Fibroblast of lung (primary cell): Measurements from ENCODE around the gene GRIN3A. TPM values are rescaled to one million over a fixed set of nuclear protein-coding genes. Genes with fewer than 3 reads are reported as not detected.

Experiments used
- DNase-seq, 2 donors: peaks; one replicate each; pipeline versions ENCODE4 v3.0.0 to v3.0.0-alpha.2; 2010; ENCODE audit warnings: low read depth in 2 of 2
- H2AFZ ChIP-seq: 2 replicates; pipeline ENCODE4 v1.5.1; 2012; ENCODE audit warnings: low read length, control low read depth, inconsistent platforms
- H3K27ac ChIP-seq: 2 replicates; pipeline ENCODE4 v1.5.1; 2011; ENCODE audit warnings: low read length, control low read depth; ENCODE audit not compliant: insufficient read depth
- H3K27me3 ChIP-seq: 2 replicates; pipeline ENCODE4 v1.5.1; 2011; ENCODE audit warnings: mild to moderate bottlenecking, low read length; ENCODE audit not compliant: control insufficient read depth, insufficient read depth
- H3K36me3 ChIP-seq: 2 replicates; pipeline ENCODE4 v1.5.1; 2011; ENCODE audit warnings: low read length; ENCODE audit not compliant: control insufficient read depth, insufficient read depth
- H3K4me1 ChIP-seq: 2 replicates; pipeline ENCODE4 v1.5.1; 2011; ENCODE audit warnings: low read length; ENCODE audit not compliant: control insufficient read depth, insufficient read depth; ENCODE audit errors: extremely low read depth
- H3K4me2 ChIP-seq: 2 replicates; pipeline ENCODE4 v1.5.1; 2011; ENCODE audit warnings: low read length, control low read depth; ENCODE audit not compliant: insufficient read depth; ENCODE audit errors: extremely low read depth
- H3K4me3 ChIP-seq, 4 experiments: fragments of 200-600 bp in 1 of 4; sonication (generic) in 1 of 4; replicated peaks in 1 of 4; 2 replicates each; pipeline ENCODE4 v1.5.1; 2011 to 2016; ENCODE audit warnings: low read length in 4 of 4, low read depth in 3 of 4, mild to moderate bottlenecking in 3 of 4, control low read depth in 2 of 4, inconsistent platforms in 1 of 4, mixed read lengths in 1 of 4; ENCODE audit not compliant: insufficient read depth in 1 of 4; ENCODE audit errors: control extremely low read depth in 1 of 4
- H3K79me2 ChIP-seq: 2 replicates; pipeline ENCODE4 v1.5.1; 2012; ENCODE audit warnings: mild to moderate bottlenecking, low read length, inconsistent platforms; ENCODE audit not compliant: control insufficient read depth, insufficient read depth
- H3K9ac ChIP-seq: 2 replicates; pipeline ENCODE4 v1.5.1; 2011; ENCODE audit warnings: mild to moderate bottlenecking, low read length, control low read depth; ENCODE audit not compliant: insufficient read depth
- H3K9me3 ChIP-seq: 2 replicates; pipeline ENCODE4 v1.5.1; 2012; ENCODE audit warnings: low read depth, low read length; ENCODE audit not compliant: control insufficient read depth, insufficient read depth
- H4K20me1 ChIP-seq: 2 replicates; pipeline ENCODE4 v1.5.1; 2011; ENCODE audit warnings: low read length; ENCODE audit not compliant: control insufficient read depth, insufficient read depth; ENCODE audit errors: extremely low read depth
- EZH2 ChIP-seq: IDR thresholded peaks from 2 replicates; pipeline ENCODE4 v1.5.1; 2012; ENCODE audit warnings: low read length, control low read depth, mild to moderate bottlenecking; ENCODE audit errors: missing control alignments
- polyA plus RNA-seq, 2 donors: library from polyadenylated mRNA; depleted of rRNA in 1 of 2; stranded (reverse) in 1 of 2; unstranded in 1 of 2; fragments of >200 nt; gene quantifications; 2 replicates each; pipeline ENCODE4 v1.2.1, GENCODE V29; 2011 to 2012; ENCODE audit warnings: missing spikeins in 1 of 2
- total RNA-seq: library from RNA; depleted of rRNA; stranded (reverse); fragments of >200 nt; gene quantifications from 2 replicates; pipeline ENCODE4 v1.2.1, GENCODE V29; 2014
- TF ChIP-seq, protein P1 (sequence below), 2 donors: IDR thresholded peaks in 1 of 2; conservative IDR thresholded peaks in 1 of 2; 1 replicate in 1 of 2; 2 replicates in 1 of 2; pipeline ENCODE4 v1.5.1; 2011 to 2012; ENCODE audit warnings: low read length in 2 of 2, control low read depth in 1 of 2, inconsistent platforms in 1 of 2, low read depth in 1 of 2, mild to moderate bottlenecking in 1 of 2

GRIN3A gene
- total and polyA plus RNA-seq, 2 donors (not counting 1 experiment from before 2014, with no cell fraction given) = not detected

- Histone ChIP-seq H3K4me1 (no peaks in the 10 kb centered on the region), H3K4me2 (no peak overlapping the region), H3K9ac (no peak overlapping the region), H3K4me3 (no peak overlapping the region), H3K36me3 (no peaks in the 10 kb centered on the region), H3K27me3 (no peaks in the 10 kb centered on the region), H4K20me1 (no peaks in the 10 kb centered on the region), H2AFZ (no peak overlapping the region), H3K9me3 (no peaks in the 10 kb centered on the region), H3K27ac (no peak overlapping the region), H3K79me2 (no peaks in the 10 kb centered on the region)
- no peak for DNase-seq
- TF ChIP-seq EZH2 = no peak
- TF ChIP-seq, protein P1, sequence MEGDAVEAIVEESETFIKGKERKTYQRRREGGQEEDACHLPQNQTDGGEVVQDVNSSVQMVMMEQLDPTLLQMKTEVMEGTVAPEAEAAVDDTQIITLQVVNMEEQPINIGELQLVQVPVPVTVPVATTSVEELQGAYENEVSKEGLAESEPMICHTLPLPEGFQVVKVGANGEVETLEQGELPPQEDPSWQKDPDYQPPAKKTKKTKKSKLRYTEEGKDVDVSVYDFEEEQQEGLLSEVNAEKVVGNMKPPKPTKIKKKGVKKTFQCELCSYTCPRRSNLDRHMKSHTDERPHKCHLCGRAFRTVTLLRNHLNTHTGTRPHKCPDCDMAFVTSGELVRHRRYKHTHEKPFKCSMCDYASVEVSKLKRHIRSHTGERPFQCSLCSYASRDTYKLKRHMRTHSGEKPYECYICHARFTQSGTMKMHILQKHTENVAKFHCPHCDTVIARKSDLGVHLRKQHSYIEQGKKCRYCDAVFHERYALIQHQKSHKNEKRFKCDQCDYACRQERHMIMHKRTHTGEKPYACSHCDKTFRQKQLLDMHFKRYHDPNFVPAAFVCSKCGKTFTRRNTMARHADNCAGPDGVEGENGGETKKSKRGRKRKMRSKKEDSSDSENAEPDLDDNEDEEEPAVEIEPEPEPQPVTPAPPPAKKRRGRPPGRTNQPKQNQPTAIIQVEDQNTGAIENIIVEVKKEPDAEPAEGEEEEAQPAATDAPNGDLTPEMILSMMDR (conservative IDR thresholded peaks at IDR 0.05 in 1 of 2, IDR thresholded peaks at IDR 0.05 in 1 of 2; ENCODE audit: low read depth in 1 of 2, low read length in 2 of 2) = no peak
Observed at GRCh38 chr9:101650142-101650541, 88.3 kb downstream of the GRIN3A start.

GRCh38 chr9:101648493-101648892 lies 90.0 kb downstream of the GRIN3A start:
- no peaks in the 10 kb centered on the region for H3K79me2 ChIP-seq
- TF ChIP-seq EZH2 = no peak
- no peak overlapping the region for H3K27ac ChIP-seq
- H4K20me1 ChIP-seq = no peaks in the 10 kb centered on the region
- H3K4me3 ChIP-seq = no peak overlapping the region
- H3K9me3 ChIP-seq = no peaks in the 10 kb centered on the region
- H3K4me2 ChIP-seq = no peak overlapping the region
- no peak overlapping the region for H2AFZ ChIP-seq
- H3K9ac ChIP-seq = no peak overlapping the region
- H3K4me1 ChIP-seq = no peaks in the 10 kb centered on the region
- no peak for DNase-seq
- no peaks in the 10 kb centered on the region for H3K27me3 ChIP-seq
- no peaks in the 10 kb centered on the region for H3K36me3 ChIP-seq

DNA sequence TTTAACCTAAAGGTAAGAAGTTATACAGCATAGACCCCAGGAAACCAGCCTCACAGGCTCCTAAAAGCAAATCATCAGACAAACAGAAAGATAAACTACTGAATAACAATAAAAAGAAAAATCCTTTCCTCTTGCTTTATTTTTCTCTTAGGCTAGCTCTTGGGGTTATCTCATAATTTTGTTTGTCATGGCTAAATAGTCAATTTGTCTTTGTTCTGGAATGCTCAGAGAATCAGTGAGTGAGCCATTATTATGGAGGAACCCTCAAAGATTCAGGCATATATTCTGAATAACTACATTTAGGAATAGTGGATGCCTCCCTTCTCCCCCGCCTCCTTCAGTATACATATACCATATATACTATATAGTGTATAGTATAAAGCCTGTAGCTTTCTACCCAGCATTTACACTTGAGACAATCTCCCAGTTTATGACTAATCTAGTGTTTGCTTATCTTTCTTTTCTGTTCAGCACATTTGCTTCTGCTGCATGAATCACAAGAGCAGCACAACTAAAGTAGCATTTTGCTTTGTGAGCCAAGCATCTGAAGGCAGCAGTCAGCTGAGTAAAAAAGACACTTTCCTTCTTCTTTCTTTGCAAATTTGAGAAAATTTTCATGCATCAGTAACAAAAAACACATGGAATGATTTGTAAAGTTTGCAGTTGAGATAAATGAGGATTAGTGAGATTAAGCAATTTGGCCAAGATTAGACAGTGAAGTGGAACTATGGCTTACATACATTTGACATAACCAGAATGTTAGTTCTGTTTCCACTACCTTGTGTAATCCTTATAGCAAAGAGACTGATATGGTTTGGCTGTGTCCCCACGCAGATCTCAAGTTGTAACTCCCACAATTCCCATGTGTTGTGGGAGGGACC lies 98.4 kb downstream of the GRIN3A start:
- no peaks in the 10 kb centered on the region for H3K9me3 ChIP-seq
- H4K20me1 ChIP-seq = no peaks in the 10 kb centered on the region
- TF ChIP-seq, protein P1 (conservative IDR thresholded peaks at IDR 0.05 in 1 of 2, IDR thresholded peaks at IDR 0.05 in 1 of 2; ENCODE audit: low read depth in 1 of 2, low read length in 2 of 2) = no peak
- no peak for TF ChIP-seq EZH2
- H3K79me2 ChIP-seq = no peaks in the 10 kb centered on the region
- no peak overlapping the region for H3K4me2 ChIP-seq
- no peaks in the 10 kb centered on the region for H3K4me1 ChIP-seq
- H3K36me3 ChIP-seq = no peaks in the 10 kb centered on the region
- H3K4me3 ChIP-seq = no peak overlapping the region
- DNase-seq = no peak
- H2AFZ ChIP-seq = no peak overlapping the region
- no peaks in the 10 kb centered on the region for H3K27me3 ChIP-seq
- no peak overlapping the region for H3K27ac ChIP-seq
- no peak overlapping the region for H3K9ac ChIP-seq
